H1 (cell line): ENCODE results near the gene GABRA4. TPM values are rescaled to one million over a fixed set of nuclear protein-coding genes. Genes with fewer than 3 reads are reported as not detected.

Experiments used
- CTBP2 ChIP-seq: IDR thresholded peaks from 2 replicates; pipeline ENCODE4 v1.7.0; 2011; ENCODE audit warnings: borderline replicate concordance, mild to moderate bottlenecking, moderate library complexity, mixed read lengths, low read length; ENCODE audit not compliant: insufficient read depth, insufficient read length
- FOSL1 ChIP-seq: IDR thresholded peaks from 2 replicates; pipeline ENCODE4 v1.6.1; 2011; ENCODE audit warnings: mild to moderate bottlenecking, low read depth, low read length, moderate library complexity; ENCODE audit not compliant: insufficient read depth
- JUND ChIP-seq: IDR thresholded peaks from 2 replicates; pipeline ENCODE4 v1.6.1; 2011; ENCODE audit warnings: mild to moderate bottlenecking, improper control_type of control experiment, low read length
- TEAD4 ChIP-seq: IDR thresholded peaks from 2 replicates; pipeline ENCODE4 v1.6.1; 2012; ENCODE audit warnings: low read depth, low read length, inconsistent platforms, mixed read lengths
- polyA plus RNA-seq, 7 experiments: library from polyadenylated mRNA; depleted of rRNA in 3 of 7; stranded (reverse) in 5 of 7; unstranded in 2 of 7; fragments of >200 nt in 5 of 7; fragments of 200-250 nt in 2 of 7; gene quantifications; 1 replicate in 5 of 7; 2 replicates in 1 of 7; 4 replicates in 1 of 7; pipeline versions ENCODE4 v1.2.1 to v1.2.3, GENCODE V29; 2011 to 2013; ENCODE audit warnings: missing spikeins in 2 of 7, mixed read lengths in 2 of 7
- total RNA-seq: library from RNA; stranded (reverse); fragmentation: NEBNext Ultra II Directional; extraction: Animal tissue kit (Norgen Biotek cat#: 25700); gene quantifications from 2 replicates; pipeline ENCODE4 v1.2.1, GENCODE V29; 2021

Gene GABRA4
- total and polyA plus RNA-seq, 2 of the 8 experiments (the other 6 are each of a cell fraction or from before 2014, with no cell fraction given), result 0.09 to 0.37 TPM

DNA sequence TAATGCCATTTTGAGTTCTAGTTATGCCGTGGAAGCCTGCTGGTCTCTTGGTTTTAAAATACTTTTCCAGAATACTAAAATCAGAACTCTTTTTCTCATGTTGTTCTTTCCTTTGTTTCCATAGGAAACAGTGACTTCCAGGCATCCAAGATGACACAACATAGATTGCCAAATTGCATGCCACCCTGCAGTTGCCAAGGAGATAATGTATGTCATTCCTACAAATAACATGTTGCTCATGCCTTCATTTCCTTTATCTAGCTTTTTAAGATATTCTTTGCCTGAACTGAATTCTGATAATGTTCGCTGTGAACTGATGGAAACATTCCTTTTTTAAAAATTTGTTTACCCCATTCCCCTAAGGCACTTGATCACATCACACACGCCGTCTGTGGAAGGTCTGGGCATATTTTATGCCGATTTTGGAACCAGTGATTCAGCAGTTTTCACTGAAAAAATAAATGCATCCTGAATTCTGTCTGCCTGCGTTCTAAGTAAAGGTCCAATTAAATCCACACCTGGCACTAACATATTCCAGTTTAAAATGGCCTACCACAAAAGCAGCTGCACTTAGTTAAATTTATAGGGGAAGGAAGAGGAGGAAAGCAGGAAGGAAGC lies 46.4 kb downstream of the GABRA4 start (continued):
- TF ChIP-seq TEAD4 (no peak), JUND (no peak), FOSL1 (no peak), CTBP2 (no peak)
